Astrocyte of the spinal cord (primary cell): ENCODE data around the gene DIAPH2.

Source experiments
- DNase-seq: peaks from one replicate; pipeline ENCODE4 v3.0.0; 2011; ENCODE audit warnings: low read depth, low spot score
- H3K4me3 ChIP-seq: 2 replicates; pipeline ENCODE4 v1.5.1; 2011; ENCODE audit warnings: low read depth, mild to moderate bottlenecking, low read length, moderate library complexity
- in situ Hi-C: cut with HindIII; loops from 2 replicates; pipeline ENCODE4 v1.10.0; 2017; ENCODE audit warnings: low sequenced_read_pairs
- TF ChIP-seq, protein P1 (sequence below): IDR thresholded peaks from 2 replicates; pipeline ENCODE4 v1.5.1; 2012; ENCODE audit warnings: low read depth, mild to moderate bottlenecking, low read length, inconsistent platforms

Gene DIAPH2

DNA sequence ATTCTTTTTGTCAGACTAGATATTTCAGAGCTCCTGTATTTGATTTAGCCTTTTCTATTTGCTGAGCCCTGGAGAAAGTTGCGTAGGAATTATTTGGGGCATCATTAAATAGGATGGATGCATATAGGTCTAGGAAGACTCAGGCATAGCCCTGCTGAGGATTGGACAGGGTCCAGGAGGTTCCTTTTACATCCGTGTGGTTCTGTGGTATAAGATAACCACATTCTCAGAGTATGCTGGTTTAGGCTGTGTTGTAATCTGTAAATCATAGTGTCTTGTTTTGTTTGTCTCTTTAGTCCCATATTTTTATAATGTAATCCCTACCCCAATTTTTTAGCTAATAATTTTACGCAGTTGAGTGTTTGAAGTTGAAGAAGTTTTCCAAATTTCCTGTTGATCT is 712.7 kb downstream of the DIAPH2 start:
- no peak overlapping the region for H3K4me3 ChIP-seq
- TF ChIP-seq, protein P1, sequence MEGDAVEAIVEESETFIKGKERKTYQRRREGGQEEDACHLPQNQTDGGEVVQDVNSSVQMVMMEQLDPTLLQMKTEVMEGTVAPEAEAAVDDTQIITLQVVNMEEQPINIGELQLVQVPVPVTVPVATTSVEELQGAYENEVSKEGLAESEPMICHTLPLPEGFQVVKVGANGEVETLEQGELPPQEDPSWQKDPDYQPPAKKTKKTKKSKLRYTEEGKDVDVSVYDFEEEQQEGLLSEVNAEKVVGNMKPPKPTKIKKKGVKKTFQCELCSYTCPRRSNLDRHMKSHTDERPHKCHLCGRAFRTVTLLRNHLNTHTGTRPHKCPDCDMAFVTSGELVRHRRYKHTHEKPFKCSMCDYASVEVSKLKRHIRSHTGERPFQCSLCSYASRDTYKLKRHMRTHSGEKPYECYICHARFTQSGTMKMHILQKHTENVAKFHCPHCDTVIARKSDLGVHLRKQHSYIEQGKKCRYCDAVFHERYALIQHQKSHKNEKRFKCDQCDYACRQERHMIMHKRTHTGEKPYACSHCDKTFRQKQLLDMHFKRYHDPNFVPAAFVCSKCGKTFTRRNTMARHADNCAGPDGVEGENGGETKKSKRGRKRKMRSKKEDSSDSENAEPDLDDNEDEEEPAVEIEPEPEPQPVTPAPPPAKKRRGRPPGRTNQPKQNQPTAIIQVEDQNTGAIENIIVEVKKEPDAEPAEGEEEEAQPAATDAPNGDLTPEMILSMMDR: no peak
- DNase-seq: peak; percentile 39
- in situ Hi-C loops: no loop called here

DNA sequence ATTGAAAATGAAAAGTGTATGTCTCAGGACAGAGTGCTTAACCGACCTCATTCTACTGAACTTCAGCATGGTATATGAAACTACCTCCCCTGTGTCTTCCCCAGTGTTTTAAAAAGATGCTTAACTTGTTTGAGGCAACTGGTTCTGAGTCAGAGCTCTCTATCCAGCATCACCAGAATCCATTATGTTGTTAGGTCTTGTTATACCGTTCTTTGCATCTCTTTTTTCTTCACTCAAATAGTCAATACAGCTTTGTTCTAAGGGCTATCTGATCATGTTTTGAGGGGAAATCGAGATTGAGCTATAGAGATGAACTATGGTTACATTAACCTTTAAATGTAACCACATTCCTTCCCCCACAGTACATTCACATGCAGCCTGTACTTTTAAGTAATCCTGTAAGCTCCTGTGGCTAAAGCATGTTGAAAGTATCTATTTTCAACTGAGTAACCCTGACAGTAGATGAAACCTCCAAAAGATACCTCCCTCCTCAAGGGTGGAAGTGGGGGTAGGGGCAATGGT is 713.4 kb downstream of the DIAPH2 start:
- in situ Hi-C loops: no loop called here
- TF ChIP-seq, protein P1: no peak
- peak; percentile 36 for DNase-seq
- no peak overlapping the region for H3K4me3 ChIP-seq

DNA sequence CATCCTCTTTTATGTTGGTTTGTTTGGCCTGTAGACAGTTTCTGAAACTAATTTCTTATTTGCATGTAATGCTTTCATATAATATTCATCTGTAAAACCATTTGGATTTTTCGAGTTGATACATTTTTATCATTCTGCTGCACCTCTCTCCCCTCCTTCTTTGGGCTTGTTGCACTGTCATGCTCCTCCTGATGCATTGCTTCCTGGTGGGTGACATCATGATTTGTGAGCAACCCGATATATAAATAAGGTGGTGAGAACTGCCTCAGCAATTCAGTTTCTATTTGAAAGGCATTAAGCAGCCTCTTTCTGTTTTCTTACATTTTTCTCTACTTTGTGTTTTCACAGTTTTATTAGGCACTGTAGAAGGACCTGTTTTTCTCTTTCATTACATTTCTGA is 714.8 kb downstream of the DIAPH2 start:
- in situ Hi-C loops: no loop called here
- H3K4me3 ChIP-seq: no peak overlapping the region
- TF ChIP-seq, protein P1: no peak
- DNase-seq: peak; percentile 53

DNA sequence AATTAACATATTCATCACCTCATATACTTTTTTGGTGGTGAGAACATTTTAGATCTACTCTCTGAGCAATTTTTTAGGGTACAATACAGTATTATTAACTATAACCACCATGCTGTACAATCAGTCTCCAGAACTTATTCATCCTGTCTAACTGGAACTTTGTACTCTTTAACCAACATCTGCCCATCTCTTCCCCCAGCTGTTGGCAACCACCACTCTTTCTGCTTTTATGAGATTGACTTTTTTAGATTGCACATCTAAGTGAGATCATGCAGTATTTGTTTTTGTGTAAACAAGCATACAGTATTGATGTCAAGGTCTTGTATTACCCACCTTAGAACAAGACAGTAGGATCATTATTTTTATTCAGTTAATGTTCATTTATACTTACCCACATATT is 715.9 kb downstream of the DIAPH2 start:
- no peak for DNase-seq
- TF ChIP-seq, protein P1: no peak
- in situ Hi-C loops: no loop called here
- no peak overlapping the region for H3K4me3 ChIP-seq

DNA sequence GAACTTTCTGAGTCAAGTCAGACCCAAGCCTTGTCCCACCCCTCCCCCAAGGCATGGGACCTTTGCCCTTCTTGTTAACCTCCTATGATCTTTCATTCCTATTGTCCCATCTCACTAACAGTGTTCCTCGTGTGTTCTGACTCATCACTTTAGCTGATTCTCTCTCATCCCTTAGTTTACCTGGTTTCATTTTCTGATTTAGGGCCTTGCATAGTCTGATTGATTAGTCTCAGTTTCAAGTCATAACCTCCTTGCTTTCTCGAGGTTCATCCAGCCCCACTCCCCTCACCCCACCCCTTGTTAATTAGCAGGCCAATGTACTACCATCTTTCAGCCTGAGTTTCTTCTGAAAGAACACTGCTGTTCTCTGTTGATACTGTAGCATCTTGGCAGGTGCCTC is 716.5 kb downstream of the DIAPH2 start:
- no peak for DNase-seq
- in situ Hi-C loops: no loop called here
- TF ChIP-seq, protein P1: no peak
- no peak overlapping the region for H3K4me3 ChIP-seq

DNA sequence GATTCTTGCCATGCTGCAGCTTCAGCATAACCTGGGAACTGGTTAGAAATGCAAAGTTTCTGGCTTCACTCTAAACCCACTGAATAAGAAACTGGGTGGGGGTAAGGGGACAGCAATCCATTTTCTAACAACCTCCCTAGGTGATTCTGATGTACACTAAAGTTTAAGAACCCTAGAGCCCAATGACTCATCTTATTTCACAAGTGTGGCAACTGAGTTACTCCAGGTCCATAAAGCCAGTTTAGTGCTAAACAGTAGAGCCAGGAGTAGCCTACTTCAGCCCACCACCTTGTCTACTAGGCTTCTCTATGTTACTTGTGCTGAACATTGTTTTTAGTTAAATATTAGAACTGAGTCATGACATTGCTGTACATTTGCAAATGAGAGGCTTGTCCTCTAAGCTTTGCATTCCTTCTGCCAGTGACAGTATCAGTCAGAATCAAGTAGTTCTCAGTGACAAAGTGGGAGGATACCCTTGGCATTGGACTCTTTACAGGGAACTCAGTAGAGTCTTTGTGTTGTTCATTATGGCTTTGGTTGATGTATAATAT is 717.0 kb downstream of the DIAPH2 start:
- no peak overlapping the region for H3K4me3 ChIP-seq
- no peak for DNase-seq

More for the DNA sequence above, 717.0 kb downstream of the DIAPH2 start:
- in situ Hi-C loops: no loop called here
- TF ChIP-seq, protein P1: no peak
